Stimulated activated CD8-positive, alpha-beta memory T cell treated with anti-CD3 and anti-CD28 coated beads, Interleukin-4, amount 100 ng/mL, for 4 hours (primary cell): ENCODE results near the gene PLCB4.

ENCODE experiments used
- DNase-seq, 2 donors: peaks; one replicate each; pipeline ENCODE4 v3.0.0-alpha.2; 2020; ENCODE audit warnings: low read depth in 2 of 2, low spot score in 1 of 2

PLCB4 gene

GRCh38 chr20:9302091-9302462 is 233.2 kb downstream of the PLCB4 start:
- DNase-seq = no peak

- DNase-seq = no peak
These were observed 237.6 kb downstream of the PLCB4 start for GRCh38 chr20:9306521-9306920.

- DNase-seq = no peak
These were observed 239.2 kb downstream of the PLCB4 start for GRCh38 chr20:9308056-9308455.

- no peak for DNase-seq
These were observed 242.2 kb downstream of the PLCB4 start for GRCh38 chr20:9311132-9311531.

- no peak for DNase-seq
These were observed 250.9 kb downstream of the PLCB4 start for GRCh38 chr20:9319687-9320384.

- no peak for DNase-seq
These were observed 252.1 kb downstream of the PLCB4 start for GRCh38 chr20:9321007-9321406.

DNA sequence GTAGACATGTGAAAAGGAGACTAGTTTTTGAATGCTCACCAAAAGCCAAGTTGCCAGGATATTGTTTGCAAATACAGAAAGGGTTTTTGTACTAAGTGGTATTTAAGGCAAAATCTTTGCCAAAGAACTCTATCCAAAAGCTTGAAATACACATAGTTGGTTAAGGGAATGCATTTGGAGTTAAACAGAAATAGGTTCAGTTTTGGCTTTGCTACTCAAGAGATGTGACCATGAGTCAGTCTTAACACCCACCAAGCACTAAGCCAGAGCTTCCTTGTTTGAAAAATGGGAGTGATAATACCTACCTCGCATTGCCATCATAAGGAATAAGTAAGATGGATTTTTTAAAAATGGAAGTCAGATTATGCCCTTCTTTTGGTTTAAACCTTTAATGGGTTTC is 253.8 kb downstream of the PLCB4 start:
- no peak for DNase-seq

DNA sequence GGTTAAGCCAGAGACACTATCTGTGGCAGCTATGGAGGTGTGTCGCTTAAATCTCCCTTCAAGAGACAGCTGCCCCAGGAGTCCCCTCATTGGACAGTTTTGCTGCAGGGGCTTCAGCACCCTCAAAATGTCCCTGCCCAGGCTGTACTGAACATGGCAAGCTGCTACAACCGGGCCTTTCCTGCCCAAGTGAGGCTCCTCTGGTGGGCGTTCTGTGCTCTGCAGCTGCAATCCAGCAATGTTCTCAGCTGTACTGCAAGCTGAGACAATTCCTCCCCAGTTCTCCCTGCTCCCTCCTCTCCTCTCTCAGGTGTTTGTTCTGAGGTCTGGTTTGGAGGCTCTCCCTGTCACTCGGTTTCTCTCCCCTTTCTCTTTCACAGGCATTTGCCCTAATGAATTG is 254.7 kb downstream of the PLCB4 start:
- no peak for DNase-seq

- no peak for DNase-seq
These were observed 260.6 kb downstream of the PLCB4 start for GRCh38 chr20:9329355-9330101.

- DNase-seq = no peak
These were observed 261.3 kb downstream of the PLCB4 start for GRCh38 chr20:9330151-9330550.

GRCh38 chr20:9331707-9332435 is 263.0 kb downstream of the PLCB4 start:
- DNase-seq = no peak

DNA sequence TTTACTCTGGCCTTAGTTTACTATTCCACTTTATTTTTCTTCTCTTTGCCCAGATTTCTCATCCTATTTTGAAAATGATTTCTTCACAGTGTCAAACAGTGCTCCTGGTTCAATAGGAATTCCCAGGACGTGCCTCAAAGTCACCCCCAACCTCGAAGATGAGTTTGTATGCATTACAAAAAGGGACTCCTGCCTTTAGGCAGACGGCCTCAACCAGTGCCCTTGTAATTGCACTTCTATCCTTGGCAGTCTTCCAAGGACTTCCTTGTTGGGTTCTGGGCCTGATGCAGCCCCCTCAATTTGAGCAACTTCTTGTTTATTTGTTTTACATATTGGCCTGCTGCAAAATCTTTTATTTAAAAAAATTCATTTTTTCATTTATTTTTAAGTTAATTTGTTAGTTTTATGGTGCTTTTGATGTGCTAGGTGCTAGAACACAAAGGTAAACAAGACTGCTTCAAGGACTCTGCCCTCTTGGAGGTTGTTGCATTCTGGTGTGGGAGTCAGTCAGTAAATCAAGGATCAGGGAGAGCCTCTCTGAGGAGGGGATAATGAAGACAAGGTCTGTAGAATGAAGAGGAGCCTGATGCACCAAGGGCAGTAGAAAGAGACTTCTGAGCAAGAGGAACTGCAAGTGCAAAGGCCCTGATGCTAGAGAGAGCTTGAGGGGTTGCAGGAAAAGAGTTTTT is 264.0 kb downstream of the PLCB4 start:
- DNase-seq = no peak

GRCh38 chr20:9334866-9335265 is 266.0 kb downstream of the PLCB4 start:
- DNase-seq = no peak

GRCh38 chr20:9338101-9338500 is 269.2 kb downstream of the PLCB4 start:
- no peak for DNase-seq

GRCh38 chr20:9339708-9340107 is 270.8 kb downstream of the PLCB4 start:
- DNase-seq = no peak

DNA sequence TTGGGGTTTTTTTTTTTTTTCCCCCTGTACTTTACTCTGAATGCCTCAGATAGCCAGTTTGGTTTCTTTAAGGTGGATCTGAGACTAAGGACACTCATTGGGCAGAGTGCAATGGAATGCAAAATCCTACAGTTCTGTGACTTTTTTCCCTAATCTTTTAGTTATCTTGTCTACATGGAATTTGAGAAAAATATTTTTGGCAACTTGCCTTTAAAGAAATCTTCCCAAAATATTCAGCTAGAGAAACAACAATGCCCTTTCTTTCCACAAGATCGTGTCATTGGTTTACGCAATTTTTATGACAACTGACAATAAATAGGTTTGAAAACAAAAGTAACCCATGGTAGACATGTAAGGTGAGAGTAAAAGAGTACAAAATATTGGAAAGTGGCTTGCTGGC is 273.8 kb downstream of the PLCB4 start:
- DNase-seq = no peak

DNA sequence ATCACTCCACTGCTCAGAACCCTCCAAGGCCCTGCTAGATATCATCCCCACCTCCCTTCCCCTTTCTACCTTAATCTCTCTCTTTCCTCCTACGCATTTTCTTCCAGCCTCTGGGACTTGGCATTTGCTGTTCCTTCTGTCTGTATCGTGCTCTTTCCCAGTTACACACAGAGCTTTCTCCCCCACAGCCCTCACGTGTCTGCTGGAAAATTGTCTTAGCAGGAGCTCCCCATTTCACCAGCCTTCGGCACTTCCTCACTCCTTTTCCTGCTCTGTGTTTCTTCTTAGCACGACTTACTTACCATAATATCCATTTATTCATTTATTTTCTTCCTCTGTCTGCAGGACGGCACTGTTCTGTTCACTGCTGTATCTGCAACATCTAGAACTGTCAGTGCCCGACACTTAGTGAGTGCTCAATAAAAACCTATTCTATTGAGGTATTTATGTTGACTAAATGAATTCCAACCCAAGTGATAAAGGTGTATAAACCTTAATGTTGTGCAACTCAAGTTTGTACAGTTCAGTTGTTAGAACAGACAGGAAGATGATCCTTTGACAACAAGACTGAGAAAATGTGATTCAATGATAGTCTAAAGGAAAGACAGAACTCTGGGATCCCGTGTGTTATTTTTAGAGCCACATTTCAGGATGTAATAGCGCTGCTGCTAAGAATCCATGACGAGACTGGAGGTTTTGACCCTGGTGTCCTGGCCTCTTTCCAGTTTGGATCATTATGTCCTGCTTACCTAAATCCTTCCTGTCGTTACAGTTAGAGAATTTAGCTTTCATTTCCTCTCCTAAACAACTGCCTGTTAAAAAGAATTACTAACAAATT is 275.4 kb downstream of the PLCB4 start:
- DNase-seq = no peak

DNA sequence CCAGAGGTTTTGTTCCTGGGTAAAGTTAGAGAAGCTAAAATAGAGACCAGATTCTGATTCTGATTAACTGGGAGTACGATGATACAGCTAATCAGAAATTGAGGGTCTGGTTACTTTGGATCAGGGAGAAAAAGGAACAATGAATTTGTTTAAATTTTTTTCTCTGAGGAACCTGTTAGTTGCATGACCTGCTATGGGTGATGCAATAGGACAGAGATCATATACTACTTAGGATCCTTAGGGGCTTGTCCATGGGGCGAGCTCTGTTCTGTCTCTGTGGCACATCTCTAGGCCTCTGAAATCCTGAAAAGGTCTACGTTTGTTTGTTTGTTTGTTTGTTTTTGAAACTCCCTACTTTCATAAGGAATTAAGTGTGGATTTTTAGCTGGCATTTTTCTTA is 279.4 kb downstream of the PLCB4 start:
- no peak for DNase-seq

GRCh38 chr20:9348747-9349146 is 279.9 kb downstream of the PLCB4 start:
- no peak for DNase-seq

GRCh38 chr20:9349249-9349648 is 280.4 kb downstream of the PLCB4 start:
- no peak for DNase-seq

GRCh38 chr20:9352739-9353138 is 283.9 kb downstream of the PLCB4 start:
- DNase-seq = no peak
